GM12864 (cell line): ENCODE data around the gene C12orf76.

Source experiments
- DNase-seq: peaks from one replicate; pipeline ENCODE4 v3.0.0-alpha.2; 2011; ENCODE audit warnings: low read depth
- H3K4me3 ChIP-seq: 2 replicates; pipeline ENCODE4 v1.5.1; 2011; ENCODE audit warnings: mild to moderate bottlenecking, low read depth, low read length, control low read depth
- CTCF ChIP-seq: IDR thresholded peaks from 2 replicates; pipeline ENCODE4 v1.5.1; 2011; ENCODE audit warnings: low read depth, mild to moderate bottlenecking, moderate library complexity, low read length, control low read depth, inconsistent platforms; ENCODE audit errors: missing control alignments

C12orf76 gene

GRCh38 chr12:109998904-109999648 lies 49.2 kb downstream of the C12orf76 start, which contains the start of gene ANKRD13A:
TSS of gene ANKRD13A (plus strand) at chr12:109999430. CDS start at chr12:109999689, 259 bp downstream.
- H3K4me3 ChIP-seq: peak within 1 kb of the TSS; percentile 81
- TF ChIP-seq CTCF: no peak
- peak; percentile 96 for DNase-seq

GRCh38 chr12:109998241-109998903 lies 50.0 kb downstream of the C12orf76 start:
- TF ChIP-seq CTCF: no peak
- H3K4me3 ChIP-seq: peak overlapping the region; percentile 81
- no peak for DNase-seq

- no peak for TF ChIP-seq CTCF
- no peak overlapping the region for H3K4me3 ChIP-seq
- no peak for DNase-seq
Observed at GRCh38 chr12:109997393-109997792, 50.9 kb downstream of the C12orf76 start.

- H3K4me3 ChIP-seq: peak overlapping the region; percentile 92; the same call in 1 of the 2 replicates
- no peak for TF ChIP-seq CTCF
- no peak for DNase-seq
Observed at GRCh38 chr12:109996483-109996853, 51.9 kb downstream of the C12orf76 start.

GRCh38 chr12:109995686-109996482 lies 52.4 kb downstream of the C12orf76 start, which contains the start of gene GIT2:
TSS of gene GIT2 (minus strand) at chr12:109996368. CDS start at chr12:109996224, 144 bp downstream.
- peak within 1 kb of the TSS; percentile 92 for H3K4me3 ChIP-seq
- peak; percentile 89 for DNase-seq
- peak; percentile 7 for TF ChIP-seq CTCF

GRCh38 chr12:109995361-109995685 lies 53.0 kb downstream of the C12orf76 start:
- no peak for DNase-seq
- TF ChIP-seq CTCF: no peak
- peak overlapping the region; percentile 92 for H3K4me3 ChIP-seq
